Astrocyte of the spinal cord (primary cell): ENCODE data around the gene COL1A1.

Experiments
- DNase-seq: peaks from one replicate; pipeline ENCODE4 v3.0.0; 2011; ENCODE audit warnings: low read depth, low spot score
- H3K4me3 ChIP-seq: 2 replicates; pipeline ENCODE4 v1.5.1; 2011; ENCODE audit warnings: low read depth, mild to moderate bottlenecking, low read length, moderate library complexity
- CTCF ChIP-seq: IDR thresholded peaks from 2 replicates; pipeline ENCODE4 v1.5.1; 2012; ENCODE audit warnings: low read depth, mild to moderate bottlenecking, low read length, inconsistent platforms
- in situ Hi-C: cut with HindIII; loops from 2 replicates; pipeline ENCODE4 v1.10.0; 2017; ENCODE audit warnings: low sequenced_read_pairs

COL1A1 gene

DNA sequence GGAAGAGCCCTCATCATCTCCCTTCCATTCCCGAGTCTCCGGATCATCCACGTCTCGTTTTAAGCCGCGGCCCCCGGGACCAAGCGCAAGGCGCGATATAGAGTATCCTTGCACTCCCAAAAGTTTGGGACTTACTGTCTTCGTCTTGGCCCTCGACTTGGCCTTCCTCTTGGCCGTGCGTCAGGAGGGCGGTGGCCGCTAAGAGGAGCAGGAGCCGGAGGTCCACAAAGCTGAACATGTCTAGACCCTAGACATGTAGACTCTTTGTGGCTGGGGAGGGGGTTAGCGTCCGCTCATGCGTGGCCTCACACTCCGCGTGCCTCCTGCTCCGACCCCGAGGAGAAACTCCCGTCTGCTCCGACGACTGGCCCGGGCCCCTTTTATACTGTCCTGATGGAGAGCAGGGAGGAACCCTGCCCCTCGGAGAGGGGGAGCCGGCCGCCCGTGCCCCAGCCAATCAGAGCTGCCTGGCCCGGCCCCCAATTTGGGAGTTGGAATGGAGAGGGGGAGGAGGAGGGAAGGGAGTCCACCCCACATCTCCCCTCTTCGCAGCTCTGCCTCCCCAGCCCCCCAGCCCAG is at the start of gene COL1A1:
TSS of gene COL1A1 (minus strand) at position 356 of the 579 bp plus-strand sequence. CDS start at position 238, 118 bp downstream.
- peak within 1 kb of the TSS; percentile 100 for H3K4me3 ChIP-seq
- TF ChIP-seq CTCF = no peak
- in situ Hi-C loops = no loop called here
- peak; percentile 91 for DNase-seq

GRCh38 chr17:50248255-50248654 is 46.8 kb upstream of the COL1A1 start:
- no peak for TF ChIP-seq CTCF
- in situ Hi-C loops = no loop called here
- no peak overlapping the region for H3K4me3 ChIP-seq
- no peak for DNase-seq

- TF ChIP-seq CTCF = no peak
- no peak for DNase-seq
- H3K4me3 ChIP-seq = no peak overlapping the region
- in situ Hi-C loops = no loop called here
These were observed 43.3 kb upstream of the COL1A1 start for GRCh38 chr17:50244771-50245170.

DNA sequence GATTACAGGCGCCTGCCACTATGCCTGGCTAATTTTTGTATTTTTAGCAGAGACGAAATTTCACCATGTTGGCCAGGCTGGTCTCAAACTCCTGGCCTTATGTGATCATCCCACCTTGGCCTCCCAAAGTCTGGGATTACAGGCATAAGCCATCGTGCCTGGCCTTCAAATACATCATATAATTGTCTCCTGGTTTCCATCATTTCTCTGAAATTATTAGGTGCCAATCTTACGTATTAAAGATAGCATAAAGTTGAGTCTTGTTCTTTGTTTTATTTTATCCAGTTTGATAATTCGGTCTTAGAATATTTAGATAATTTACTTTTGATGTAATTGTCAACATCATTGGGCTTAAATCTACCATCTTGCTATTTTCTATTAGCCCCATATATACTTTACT is 40.0 kb upstream of the COL1A1 start:
- no peak overlapping the region for H3K4me3 ChIP-seq
- in situ Hi-C loops = no loop called here
- DNase-seq = no peak
- TF ChIP-seq CTCF = no peak

DNA sequence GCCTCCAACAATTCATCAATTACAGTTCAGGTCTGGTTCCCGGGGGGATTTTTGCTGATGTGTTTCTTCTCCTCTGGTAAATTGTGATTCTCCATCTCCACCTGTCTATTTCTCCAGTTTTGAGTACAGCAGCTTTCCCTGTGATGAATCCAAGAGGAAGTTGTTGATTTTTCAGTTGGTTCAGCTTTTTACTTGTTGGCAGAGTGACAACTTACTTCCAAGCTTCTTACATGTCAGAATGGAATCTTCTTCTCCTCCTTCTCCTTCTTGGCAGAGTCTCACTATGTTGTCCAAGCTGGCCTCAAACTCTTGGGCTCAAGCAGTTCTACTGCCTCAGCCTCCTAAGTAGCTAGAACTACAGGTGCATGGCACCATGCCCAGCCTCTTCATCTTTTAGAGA is 39.4 kb upstream of the COL1A1 start:
- no peak for TF ChIP-seq CTCF
- no peak for DNase-seq
- no peak overlapping the region for H3K4me3 ChIP-seq
- in situ Hi-C loops = no loop called here

GRCh38 chr17:50239937-50240336 is 38.5 kb upstream of the COL1A1 start:
- no peak for DNase-seq
- no peak for TF ChIP-seq CTCF
- in situ Hi-C loops = no loop called here
- H3K4me3 ChIP-seq = no peak overlapping the region
